NCI-H2171 (cell line): ENCODE results near the gene TSPAN6.

Experiments used
- DNase-seq: peaks from one replicate; lab custom pipeline; 2025; lab: John Stamatoyannopoulos, UW

TSPAN6 gene

GRCh38 chrX:100584611-100585010, 52.0 kb downstream of the TSPAN6 start, which contains the start of gene TNMD:
TNMD (plus strand) TSS chrX:100584936; CDS start chrX:100585019, 83 bp downstream.
- DNase-seq = no peak
